ENCODE data around the gene ANKRD34A. TPM values are rescaled to one million over a fixed set of nuclear protein-coding genes. Genes with fewer than 3 reads are reported as not detected.
"Not testable (repeated sequence)": the region's sequence is repeated elsewhere in the genome, so short reads cannot be mapped to it uniquely, and the experiment has no call there.

The ANKRD34A gene
- total RNA-seq, 1 experiment from 2014 or later: 1.1 TPM

- no peaks in the 10 kb centered on the region for H3K9me2 ChIP-seq (ENCODE audit: insufficient read depth)
- no peak overlapping the region for H2AFZ ChIP-seq (ENCODE audit: low read depth, low read length, poor library complexity, severe bottlenecking)
- DNase-seq (ENCODE audit: low read depth, low spot score) (no peak), ATAC-seq (no peak)
- H3K27ac ChIP-seq (ENCODE audit: low read depth, low read length): no peak overlapping the region
- no peaks in the 10 kb centered on the region for H3K9me3 ChIP-seq (ENCODE audit: control insufficient read depth in 1 of 2, insufficient read depth in 1 of 2, low read depth in 1 of 2, low read length in 2 of 2)
- H3K27me3 ChIP-seq (ENCODE audit: insufficient read depth, low read length): no peaks in the 10 kb centered on the region
- BruUV-seq (replicated peaks): no TSS peak
- H3K36me3 ChIP-seq (ENCODE audit: control insufficient read depth in 1 of 2, insufficient read depth in 2 of 2, low read length in 2 of 2): no peaks in the 10 kb centered on the region
- H4K20me1 ChIP-seq (ENCODE audit: insufficient read depth): no peaks in the 10 kb centered on the region
- H3K79me2 ChIP-seq (ENCODE audit: insufficient read depth, low read length): no peaks in the 10 kb centered on the region
- H3K4me1 ChIP-seq (ENCODE audit: control insufficient read depth in 1 of 2, insufficient read depth in 2 of 2, low read length in 2 of 2): no peaks in the 10 kb centered on the region
- POLR2A ChIA-PET: interaction anchor here (2.3 kb wide), 1 partner anchor 28 kb away, joined by 5 read pairs; the partner anchor contains the start of genes ANKRD34A and POLR3GL
- TF ChIP-seq MAX (IDR thresholded peaks at IDR 0.05) (no peak), SP1 (IDR thresholded peaks at IDR 0.05; ENCODE audit: low read depth) (no peak)
- H3K4me2 ChIP-seq (ENCODE audit: low read length): no peak overlapping the region
- RAD21 ChIA-PET (ENCODE audit: low non-redundant PET in 1 of 2, low total read pairs in 2 of 2, uncharacterized antibody in 2 of 2, unreplicated experiment in 2 of 2): no interaction called here
- H3K9ac ChIP-seq (ENCODE audit: low read length): no peak overlapping the region
- intact Hi-C loops (cut with micrococcal nuclease): no loop called here
- CTCF ChIA-PET: interaction anchor here (0.8 kb wide), 1 partner anchor 44 kb away, joined by 3 read pairs; no protein-coding TSS in a partner anchor
- H3K4me3 ChIP-seq (replicated peaks in 1 of 2; ENCODE audit: low read depth in 1 of 2, low read length in 2 of 2): no peak overlapping the region
Measured at GRCh38 chr1:145936247-145936646, 28.1 kb downstream of the ANKRD34A start.

GRCh38 chr1:145935708-145936107 is 28.7 kb downstream of the ANKRD34A start:
- Histone ChIP-seq H3K9ac (ENCODE audit: low read length) (no peak overlapping the region), H3K4me1 (ENCODE audit: control insufficient read depth in 1 of 2, insufficient read depth in 2 of 2, low read length in 2 of 2) (no peaks in the 10 kb centered on the region), H3K4me3 (replicated peaks in 1 of 2; ENCODE audit: low read depth in 1 of 2, low read length in 2 of 2) (no peak overlapping the region), H3K9me2 (ENCODE audit: insufficient read depth) (no peaks in the 10 kb centered on the region), H3K4me2 (ENCODE audit: low read length) (no peak overlapping the region), H4K20me1 (ENCODE audit: insufficient read depth) (no peaks in the 10 kb centered on the region), H3K9me3 (ENCODE audit: control insufficient read depth in 1 of 2, insufficient read depth in 1 of 2, low read depth in 1 of 2, low read length in 2 of 2) (no peaks in the 10 kb centered on the region), H2AFZ (ENCODE audit: low read depth, low read length, poor library complexity, severe bottlenecking) (no peak overlapping the region), H3K36me3 (ENCODE audit: control insufficient read depth in 1 of 2, insufficient read depth in 2 of 2, low read length in 2 of 2) (no peaks in the 10 kb centered on the region), H3K79me2 (ENCODE audit: insufficient read depth, low read length) (no peaks in the 10 kb centered on the region), H3K27me3 (ENCODE audit: insufficient read depth, low read length) (no peaks in the 10 kb centered on the region), H3K27ac (ENCODE audit: low read depth, low read length) (no peak overlapping the region)
- ChIA-PET CTCF (no interaction called here), POLR2A (no interaction called here), RAD21 (ENCODE audit: low non-redundant PET in 1 of 2, low total read pairs in 2 of 2, uncharacterized antibody in 2 of 2, unreplicated experiment in 2 of 2) (no interaction called here)
- TF ChIP-seq CBX3 (IDR thresholded peaks at IDR 0.05; ENCODE audit: low read depth) (no peak), POLR2A (IDR thresholded peaks at IDR 0.05; ENCODE audit: borderline replicate concordance, extremely low read depth, insufficient read depth, insufficient read length) (no peak), EGR1 (IDR thresholded peaks at IDR 0.05; ENCODE audit: low read depth) (no peak), EZH2phosphoT487 (IDR thresholded peaks at IDR 0.05; ENCODE audit: borderline replicate concordance) (no peak), ATF3 (IDR thresholded peaks at IDR 0.05) (no peak), REST (IDR thresholded peaks at IDR 0.05; ENCODE audit: low read depth) (no peak)
- ATAC-seq (no peak), DNase-seq (ENCODE audit: low read depth, low spot score) (no peak)
- BruUV-seq (replicated peaks): no TSS peak
- intact Hi-C loops (cut with micrococcal nuclease): no loop called here

GRCh38 chr1:145932522-145933009 is 31.8 kb downstream of the ANKRD34A start:
- CTCF ChIA-PET; H2AFZ ChIP-seq (ENCODE audit: low read depth, low read length, poor library complexity, severe bottlenecking); POLR2A ChIA-PET; H3K36me3 ChIP-seq (ENCODE audit: control insufficient read depth in 1 of 2, insufficient read depth in 2 of 2, low read length in 2 of 2); H3K27me3 ChIP-seq (ENCODE audit: insufficient read depth, low read length); H3K9ac ChIP-seq (ENCODE audit: low read length); BruUV-seq (replicated peaks); H3K79me2 ChIP-seq (ENCODE audit: insufficient read depth, low read length); ATAC-seq; H3K4me3 ChIP-seq (replicated peaks in 1 of 2; ENCODE audit: low read depth in 1 of 2, low read length in 2 of 2); H4K20me1 ChIP-seq (ENCODE audit: insufficient read depth); RAD21 ChIA-PET (ENCODE audit: low non-redundant PET in 1 of 2, low total read pairs in 2 of 2, uncharacterized antibody in 2 of 2, unreplicated experiment in 2 of 2); H3K4me2 ChIP-seq (ENCODE audit: low read length); DNase-seq (ENCODE audit: low read depth, low spot score); H3K27ac ChIP-seq (ENCODE audit: low read depth, low read length); H3K9me2 ChIP-seq (ENCODE audit: insufficient read depth); H3K9me3 ChIP-seq (ENCODE audit: control insufficient read depth in 1 of 2, insufficient read depth in 1 of 2, low read depth in 1 of 2, low read length in 2 of 2): not testable (repeated sequence)
- H3K4me1 ChIP-seq (ENCODE audit: control insufficient read depth in 1 of 2, insufficient read depth in 2 of 2, low read length in 2 of 2): peaks cover 4 to 11% of the 10 kb centered on the region in 2 experiments; a peak in 2 of 4 replicates
- intact Hi-C loops (cut with micrococcal nuclease): loop anchor here (2.0 kb wide), 1 partner anchor 44 kb away; no protein-coding TSS in a partner anchor

Measured in HCT116 (cell line).